ENCODE measurements around the gene GOLGA8B.

GOLGA8B gene

DNA sequence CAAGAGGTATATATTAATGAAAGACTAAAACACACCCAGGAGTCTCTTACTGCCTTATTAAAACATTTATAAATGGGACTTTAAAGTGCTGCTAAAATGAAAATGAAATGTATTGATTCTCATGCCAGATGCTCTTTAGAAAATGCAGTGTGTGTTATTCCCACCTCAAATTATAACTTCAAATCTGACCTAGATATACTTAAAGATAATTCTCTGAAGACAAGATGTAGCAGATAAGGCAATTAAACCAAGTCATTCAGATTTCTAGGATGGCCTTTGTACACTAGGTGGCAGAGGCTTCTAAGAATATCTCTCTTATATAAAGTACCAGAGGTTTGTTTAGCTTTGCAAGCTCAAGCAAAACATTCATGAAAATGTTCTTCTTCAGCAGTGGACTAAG is 26.9 kb upstream of the GOLGA8B start:
- no peak overlapping the region for H3K27ac ChIP-seq (ENCODE audit: low read length)
- H3K27me3 ChIP-seq (ENCODE audit: low read depth, low read length), result 0 out of 2 replicates have a peak, but pooled peaks cover 3% of the 10 kb centered on the region
- H2AFZ ChIP-seq (ENCODE audit: low read depth, low read length), result no peak overlapping the region
- no peak for TF ChIP-seq EZH2phosphoT487 (IDR thresholded peaks at IDR 0.05; ENCODE audit: low read depth)
- TF ChIP-seq, protein P1, sequence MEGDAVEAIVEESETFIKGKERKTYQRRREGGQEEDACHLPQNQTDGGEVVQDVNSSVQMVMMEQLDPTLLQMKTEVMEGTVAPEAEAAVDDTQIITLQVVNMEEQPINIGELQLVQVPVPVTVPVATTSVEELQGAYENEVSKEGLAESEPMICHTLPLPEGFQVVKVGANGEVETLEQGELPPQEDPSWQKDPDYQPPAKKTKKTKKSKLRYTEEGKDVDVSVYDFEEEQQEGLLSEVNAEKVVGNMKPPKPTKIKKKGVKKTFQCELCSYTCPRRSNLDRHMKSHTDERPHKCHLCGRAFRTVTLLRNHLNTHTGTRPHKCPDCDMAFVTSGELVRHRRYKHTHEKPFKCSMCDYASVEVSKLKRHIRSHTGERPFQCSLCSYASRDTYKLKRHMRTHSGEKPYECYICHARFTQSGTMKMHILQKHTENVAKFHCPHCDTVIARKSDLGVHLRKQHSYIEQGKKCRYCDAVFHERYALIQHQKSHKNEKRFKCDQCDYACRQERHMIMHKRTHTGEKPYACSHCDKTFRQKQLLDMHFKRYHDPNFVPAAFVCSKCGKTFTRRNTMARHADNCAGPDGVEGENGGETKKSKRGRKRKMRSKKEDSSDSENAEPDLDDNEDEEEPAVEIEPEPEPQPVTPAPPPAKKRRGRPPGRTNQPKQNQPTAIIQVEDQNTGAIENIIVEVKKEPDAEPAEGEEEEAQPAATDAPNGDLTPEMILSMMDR (IDR thresholded peaks at IDR 0.05; ENCODE audit: low read depth, low read length), result peak; percentile 41
- no peaks in the 10 kb centered on the region for H3K9me3 ChIP-seq (ENCODE audit: insufficient read depth, low read length)
- no peaks in the 10 kb centered on the region for H3K36me3 ChIP-seq (replicated peaks; ENCODE audit: low read depth, low read length)
- H3K4me2 ChIP-seq (ENCODE audit: low read length), result peak overlapping the region; percentile 66; the same call in 1 of the 2 replicates
- no peaks in the 10 kb centered on the region for H4K20me1 ChIP-seq (ENCODE audit: insufficient read depth, low read length)
- no peak overlapping the region for H3K4me3 ChIP-seq (ENCODE audit: low read length)
- no peaks in the 10 kb centered on the region for H3K4me1 ChIP-seq (ENCODE audit: low read length)
- H3K79me2 ChIP-seq (ENCODE audit: low read length), result no peaks in the 10 kb centered on the region
- H3K9ac ChIP-seq (ENCODE audit: low read length), result no peak overlapping the region

DNA sequence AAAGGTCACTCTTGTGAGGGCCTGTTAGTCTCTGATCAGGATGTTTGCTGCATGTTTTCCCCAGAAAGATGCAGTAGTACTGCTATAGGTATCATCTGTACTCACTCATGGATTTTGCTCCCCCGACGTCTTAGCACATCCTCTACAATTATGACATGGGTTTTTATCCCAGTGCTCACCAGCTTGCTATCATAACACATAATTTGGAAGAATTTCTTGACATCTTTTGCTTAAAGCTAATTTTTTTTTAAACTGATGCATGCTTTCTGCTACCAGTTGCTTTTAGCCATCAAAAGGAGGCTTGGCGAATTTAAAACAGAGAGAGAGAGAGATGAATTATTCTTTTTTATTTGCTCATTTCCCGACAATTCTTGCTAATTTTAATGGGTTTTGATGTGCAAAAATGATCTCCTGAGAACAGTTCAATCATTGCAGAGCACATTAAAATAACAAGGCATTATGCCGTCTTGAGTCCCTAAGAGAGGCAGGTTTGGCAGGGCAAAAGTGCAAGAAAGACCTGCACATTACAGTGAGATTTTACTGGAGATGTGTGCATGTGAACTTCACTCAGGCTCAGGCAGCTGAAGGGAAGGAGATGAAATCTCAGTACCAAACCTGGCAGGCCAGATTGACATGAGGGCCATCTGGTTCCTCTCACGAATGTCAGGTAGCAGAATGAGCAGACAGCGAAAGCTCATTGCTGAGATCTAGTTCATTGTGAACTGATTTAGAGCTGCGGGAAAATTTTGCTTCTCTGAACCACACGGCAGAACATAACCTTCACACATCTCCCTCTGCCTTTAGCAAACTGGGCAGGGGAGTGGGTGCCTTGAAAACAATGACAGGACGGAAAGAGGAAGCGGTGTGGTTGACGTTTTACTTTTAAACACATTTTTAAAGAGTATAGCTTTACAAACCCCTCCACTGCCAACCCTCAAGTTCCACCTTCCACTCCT is 25.9 kb upstream of the GOLGA8B start:
- H3K27ac ChIP-seq (ENCODE audit: low read length), result no peak overlapping the region
- H3K4me3 ChIP-seq (ENCODE audit: low read length), result peak overlapping the region; percentile 42
- no peaks in the 10 kb centered on the region for H3K9me3 ChIP-seq (ENCODE audit: insufficient read depth, low read length)
- H4K20me1 ChIP-seq (ENCODE audit: insufficient read depth, low read length), result no peaks in the 10 kb centered on the region
- peak overlapping the region; percentile 90 for H2AFZ ChIP-seq (ENCODE audit: low read depth, low read length)
- H3K9ac ChIP-seq (ENCODE audit: low read length), result peak overlapping the region; percentile 4; the same call in 1 of the 2 replicates
- no peak for TF ChIP-seq EZH2phosphoT487 (IDR thresholded peaks at IDR 0.05; ENCODE audit: low read depth)
- TF ChIP-seq, protein P1 (IDR thresholded peaks at IDR 0.05; ENCODE audit: low read depth, low read length), result no peak
- H3K36me3 ChIP-seq (replicated peaks; ENCODE audit: low read depth, low read length), result no peaks in the 10 kb centered on the region
- H3K27me3 ChIP-seq (ENCODE audit: low read depth, low read length), result 0 out of 2 replicates have a peak, but pooled peaks cover 3% of the 10 kb centered on the region
- H3K79me2 ChIP-seq (ENCODE audit: low read length), result no peaks in the 10 kb centered on the region
- H3K4me2 ChIP-seq (ENCODE audit: low read length), result peak overlapping the region; percentile 66
- no peaks in the 10 kb centered on the region for H3K4me1 ChIP-seq (ENCODE audit: low read length)

DNA sequence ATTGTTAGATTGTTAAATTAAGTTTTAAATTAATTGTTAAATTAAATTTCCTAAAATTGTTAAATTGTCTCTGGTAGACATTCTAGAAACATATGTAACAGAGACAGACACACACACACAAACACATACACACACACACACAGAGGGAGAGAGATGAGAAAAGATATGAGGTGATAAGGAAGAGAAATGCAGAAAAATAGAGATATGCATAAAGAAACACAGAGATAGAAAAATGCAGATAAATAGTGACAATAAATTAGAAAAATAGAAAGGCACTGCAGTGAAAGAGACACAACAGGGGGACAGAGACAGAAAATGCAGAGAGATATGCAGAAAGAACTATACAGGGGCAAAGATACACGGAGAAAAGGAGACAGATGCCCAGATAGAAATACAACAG is 25.1 kb upstream of the GOLGA8B start:
- Histone ChIP-seq H3K27ac (ENCODE audit: low read length) (no peak overlapping the region), H3K36me3 (replicated peaks; ENCODE audit: low read depth, low read length) (no peaks in the 10 kb centered on the region), H3K4me1 (ENCODE audit: low read length) (no peaks in the 10 kb centered on the region), H3K79me2 (ENCODE audit: low read length) (no peaks in the 10 kb centered on the region), H3K4me3 (ENCODE audit: low read length) (no peak overlapping the region), H3K9me3 (ENCODE audit: insufficient read depth, low read length) (no peaks in the 10 kb centered on the region), H2AFZ (ENCODE audit: low read depth, low read length) (no peak overlapping the region), H3K4me2 (ENCODE audit: low read length) (no peak overlapping the region), H3K27me3 (ENCODE audit: low read depth, low read length) (peaks cover 3% of the 10 kb centered on the region; the same call in 1 of the 2 replicates), H3K9ac (ENCODE audit: low read length) (no peak overlapping the region), H4K20me1 (ENCODE audit: insufficient read depth, low read length) (no peaks in the 10 kb centered on the region)
- TF ChIP-seq EZH2phosphoT487 (IDR thresholded peaks at IDR 0.05; ENCODE audit: low read depth), result no peak
- TF ChIP-seq, protein P1 (IDR thresholded peaks at IDR 0.05; ENCODE audit: low read depth, low read length), result no peak

DNA sequence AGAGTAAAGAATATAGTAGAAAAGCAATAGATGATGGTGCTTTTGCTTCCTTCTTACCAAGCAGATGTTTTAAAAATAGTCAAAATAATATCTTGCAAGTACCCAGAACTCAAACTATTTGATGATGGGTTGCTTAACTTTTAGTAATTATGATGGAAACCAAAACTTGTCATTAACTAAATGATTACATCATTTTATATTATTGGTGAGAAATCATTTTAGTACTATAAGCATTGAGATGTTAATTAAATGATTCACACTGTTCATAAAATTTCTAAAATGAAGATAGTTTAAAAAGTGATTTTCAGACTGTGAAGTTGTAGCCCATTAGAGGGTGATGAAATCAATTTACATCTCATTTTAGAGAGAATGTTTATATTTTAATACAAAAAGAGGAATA is 24.4 kb upstream of the GOLGA8B start:
- Histone ChIP-seq H3K27ac (ENCODE audit: low read length) (no peak overlapping the region), H3K36me3 (replicated peaks; ENCODE audit: low read depth, low read length) (no peaks in the 10 kb centered on the region), H3K9me3 (ENCODE audit: insufficient read depth, low read length) (no peaks in the 10 kb centered on the region), H3K4me3 (ENCODE audit: low read length) (no peak overlapping the region), H3K4me1 (ENCODE audit: low read length) (no peaks in the 10 kb centered on the region), H3K9ac (ENCODE audit: low read length) (no peak overlapping the region), H2AFZ (ENCODE audit: low read depth, low read length) (no peak overlapping the region), H3K27me3 (ENCODE audit: low read depth, low read length) (peaks cover 3% of the 10 kb centered on the region; the same call in 1 of the 2 replicates), H4K20me1 (ENCODE audit: insufficient read depth, low read length) (no peaks in the 10 kb centered on the region), H3K4me2 (ENCODE audit: low read length) (no peak overlapping the region), H3K79me2 (ENCODE audit: low read length) (no peaks in the 10 kb centered on the region)
- TF ChIP-seq EZH2phosphoT487 (IDR thresholded peaks at IDR 0.05; ENCODE audit: low read depth), result no peak
- TF ChIP-seq, protein P1 (IDR thresholded peaks at IDR 0.05; ENCODE audit: low read depth, low read length), result no peak

Data from OCI-LY3 (cell line).